Measurements from ENCODE around the gene SNAP25.

Gene SNAP25

DNA sequence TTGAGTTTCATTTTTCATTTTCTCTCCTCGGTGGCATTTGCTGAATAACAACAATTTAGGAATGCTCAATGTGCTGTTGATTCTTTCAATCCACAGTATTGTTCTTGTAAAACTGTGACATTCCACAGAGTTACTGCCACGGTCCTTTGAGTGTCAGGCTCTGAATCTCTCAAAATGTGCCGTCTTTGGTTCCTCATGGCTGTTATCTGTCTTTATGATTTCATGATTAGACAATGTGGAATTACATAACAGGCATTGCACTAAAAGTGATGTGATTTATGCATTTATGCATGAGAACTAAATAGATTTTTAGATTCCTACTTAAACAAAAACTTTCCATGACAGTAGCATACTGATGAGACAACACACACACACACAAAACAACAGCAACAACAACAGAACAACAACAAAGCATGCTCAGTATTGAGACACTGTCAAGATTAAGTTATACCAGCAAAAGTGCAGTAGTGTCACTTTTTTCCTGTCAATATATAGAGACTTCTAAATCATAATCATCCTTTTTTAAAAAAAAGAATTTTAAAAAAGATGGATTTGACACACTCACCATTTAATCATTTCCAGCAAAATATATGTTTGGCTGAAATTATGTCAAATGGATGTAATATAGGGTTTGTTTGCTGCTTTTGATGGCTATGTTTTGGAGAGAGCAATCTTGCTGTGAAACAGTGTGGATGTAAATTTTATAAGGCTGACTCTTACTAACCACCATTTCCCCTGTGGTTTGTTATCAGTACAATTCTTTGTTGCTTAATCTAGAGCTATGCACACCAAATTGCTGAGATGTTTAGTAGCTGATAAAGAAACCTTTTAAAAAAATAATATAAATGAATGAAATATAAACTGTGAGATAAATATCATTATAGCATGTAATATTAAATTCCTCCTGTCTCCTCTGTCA lies 88.1 kb downstream of the SNAP25 start:
- no peak overlapping the region for H3K27ac ChIP-seq (ENCODE audit: extremely low read depth, low read depth, low read length)
- peaks cover 14% of the 10 kb centered on the region for H3K4me1 ChIP-seq (ENCODE audit: control insufficient read depth, insufficient read depth, low read length)
- no peaks in the 10 kb centered on the region for H3K36me3 ChIP-seq (ENCODE audit: control insufficient read depth in 2 of 2, insufficient read depth in 1 of 2, low read length in 2 of 2)
- H3K4me3 ChIP-seq (ENCODE audit: low read depth, low read length): no peak overlapping the region
- H3K9me3 ChIP-seq (ENCODE audit: control insufficient read depth, insufficient read depth, low read depth, low read length): no peaks in the 10 kb centered on the region
- POLR2A ChIA-PET: interaction anchor here (0.6 to 1.9 kb wide), 2 partner anchors 127 to 128 kb away, joined by 4 to 6 read pairs; partner anchors contain the start of genes MKKS and SLX4IP
- CTCF ChIA-PET: interaction anchor here (0.8 kb wide), 1 partner anchor 9 kb away, joined by 5 read pairs; no protein-coding TSS in a partner anchor
- TF ChIP-seq, protein P1, sequence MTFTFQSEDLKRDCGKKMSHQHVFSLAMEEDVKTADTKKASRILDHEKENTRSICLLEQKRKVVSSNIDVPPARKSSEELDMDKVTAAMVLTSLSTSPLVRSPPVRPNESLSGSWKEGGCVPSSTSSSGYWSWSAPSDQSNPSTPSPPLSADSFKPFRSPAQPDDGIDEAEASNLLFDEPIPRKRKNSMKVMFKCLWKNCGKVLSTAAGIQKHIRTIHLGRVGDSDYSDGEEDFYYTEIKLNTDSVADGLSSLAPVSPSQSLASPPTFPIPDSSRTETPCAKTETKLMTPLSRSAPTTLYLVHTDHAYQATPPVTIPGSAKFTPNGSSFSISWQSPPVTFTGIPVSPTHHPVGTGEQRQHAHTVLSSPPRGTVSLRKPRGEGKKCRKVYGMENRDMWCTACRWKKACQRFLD (tag by site-specific recombination; IDR thresholded peaks at IDR 0.05): no peak
- TF ChIP-seq, protein P2, sequence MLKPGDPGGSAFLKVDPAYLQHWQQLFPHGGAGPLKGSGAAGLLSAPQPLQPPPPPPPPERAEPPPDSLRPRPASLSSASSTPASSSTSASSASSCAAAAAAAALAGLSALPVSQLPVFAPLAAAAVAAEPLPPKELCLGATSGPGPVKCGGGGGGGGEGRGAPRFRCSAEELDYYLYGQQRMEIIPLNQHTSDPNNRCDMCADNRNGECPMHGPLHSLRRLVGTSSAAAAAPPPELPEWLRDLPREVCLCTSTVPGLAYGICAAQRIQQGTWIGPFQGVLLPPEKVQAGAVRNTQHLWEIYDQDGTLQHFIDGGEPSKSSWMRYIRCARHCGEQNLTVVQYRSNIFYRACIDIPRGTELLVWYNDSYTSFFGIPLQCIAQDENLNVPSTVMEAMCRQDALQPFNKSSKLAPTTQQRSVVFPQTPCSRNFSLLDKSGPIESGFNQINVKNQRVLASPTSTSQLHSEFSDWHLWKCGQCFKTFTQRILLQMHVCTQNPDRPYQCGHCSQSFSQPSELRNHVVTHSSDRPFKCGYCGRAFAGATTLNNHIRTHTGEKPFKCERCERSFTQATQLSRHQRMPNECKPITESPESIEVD (tag by site-specific recombination; IDR thresholded peaks at IDR 0.05): peak; percentile 44; the same call in 1 of the 2 replicates
- TF ChIP-seq ZNF629 (tag by site-specific recombination; IDR thresholded peaks at IDR 0.05) (peak; percentile 42; the same call in 1 of the 2 replicates), ZNF211 (tag by site-specific recombination; IDR thresholded peaks at IDR 0.05; ENCODE audit: low read depth) (no peak), GLIS2 (tag by site-specific recombination; IDR thresholded peaks at IDR 0.05) (no peak), ZNF24 (tag by site-specific recombination; IDR thresholded peaks at IDR 0.05) (no peak), HOXD13 (CRISPR knock-in tag; IDR thresholded peaks at IDR 0.05; ENCODE audit: borderline replicate concordance) (peak; percentile 72; the same call in 1 of the 2 replicates), FEZF1 (tag by site-specific recombination; IDR thresholded peaks at IDR 0.05) (peak; percentile 82), WT1 (tag by site-specific recombination; IDR thresholded peaks at IDR 0.05) (no peak), ZNF664 (tag by site-specific recombination; IDR thresholded peaks at IDR 0.05) (0 out of 2 replicates have a peak, but pooled peaks have one; percentile 34), SP3 (tag by site-specific recombination; IDR thresholded peaks at IDR 0.05) (no peak), KLF9 (tag by site-specific recombination; IDR thresholded peaks at IDR 0.05; ENCODE audit: low read depth) (no peak), ZNF416 (tag by site-specific recombination; IDR thresholded peaks at IDR 0.05) (no peak), ZXDB (tag by site-specific recombination; IDR thresholded peaks at IDR 0.05) (peak; percentile 81), ZNF433 (tag by site-specific recombination; IDR thresholded peaks at IDR 0.05; ENCODE audit: low read depth) (no peak), TCF7L2 (IDR thresholded peaks at IDR 0.05; ENCODE audit: borderline replicate concordance, low read depth, low read length) (peak; percentile 85; the same call in 1 of the 2 replicates), ZNF843 (tag by site-specific recombination; IDR thresholded peaks at IDR 0.05) (peak; percentile 62; the same call in 1 of the 2 replicates), ZNF354C (tag by site-specific recombination; IDR thresholded peaks at IDR 0.05; ENCODE audit: borderline replicate concordance, low read depth) (no peak), HOXA7 (CRISPR knock-in tag; IDR thresholded peaks at IDR 0.05; ENCODE audit: borderline replicate concordance) (no peak), ZNF544 (tag by site-specific recombination; IDR thresholded peaks at IDR 0.05) (no peak)
- TF ChIP-seq, protein P3, sequence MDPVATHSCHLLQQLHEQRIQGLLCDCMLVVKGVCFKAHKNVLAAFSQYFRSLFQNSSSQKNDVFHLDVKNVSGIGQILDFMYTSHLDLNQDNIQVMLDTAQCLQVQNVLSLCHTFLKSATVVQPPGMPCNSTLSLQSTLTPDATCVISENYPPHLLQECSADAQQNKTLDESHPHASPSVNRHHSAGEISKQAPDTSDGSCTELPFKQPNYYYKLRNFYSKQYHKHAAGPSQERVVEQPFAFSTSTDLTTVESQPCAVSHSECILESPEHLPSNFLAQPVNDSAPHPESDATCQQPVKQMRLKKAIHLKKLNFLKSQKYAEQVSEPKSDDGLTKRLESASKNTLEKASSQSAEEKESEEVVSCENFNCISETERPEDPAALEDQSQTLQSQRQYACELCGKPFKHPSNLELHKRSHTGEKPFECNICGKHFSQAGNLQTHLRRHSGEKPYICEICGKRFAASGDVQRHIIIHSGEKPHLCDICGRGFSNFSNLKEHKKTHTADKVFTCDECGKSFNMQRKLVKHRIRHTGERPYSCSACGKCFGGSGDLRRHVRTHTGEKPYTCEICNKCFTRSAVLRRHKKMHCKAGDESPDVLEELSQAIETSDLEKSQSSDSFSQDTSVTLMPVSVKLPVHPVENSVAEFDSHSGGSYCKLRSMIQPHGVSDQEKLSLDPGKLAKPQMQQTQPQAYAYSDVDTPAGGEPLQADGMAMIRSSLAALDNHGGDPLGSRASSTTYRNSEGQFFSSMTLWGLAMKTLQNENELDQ (tag by site-specific recombination; IDR thresholded peaks at IDR 0.05; ENCODE audit: low read depth): no peak
- TF ChIP-seq, protein P4, sequence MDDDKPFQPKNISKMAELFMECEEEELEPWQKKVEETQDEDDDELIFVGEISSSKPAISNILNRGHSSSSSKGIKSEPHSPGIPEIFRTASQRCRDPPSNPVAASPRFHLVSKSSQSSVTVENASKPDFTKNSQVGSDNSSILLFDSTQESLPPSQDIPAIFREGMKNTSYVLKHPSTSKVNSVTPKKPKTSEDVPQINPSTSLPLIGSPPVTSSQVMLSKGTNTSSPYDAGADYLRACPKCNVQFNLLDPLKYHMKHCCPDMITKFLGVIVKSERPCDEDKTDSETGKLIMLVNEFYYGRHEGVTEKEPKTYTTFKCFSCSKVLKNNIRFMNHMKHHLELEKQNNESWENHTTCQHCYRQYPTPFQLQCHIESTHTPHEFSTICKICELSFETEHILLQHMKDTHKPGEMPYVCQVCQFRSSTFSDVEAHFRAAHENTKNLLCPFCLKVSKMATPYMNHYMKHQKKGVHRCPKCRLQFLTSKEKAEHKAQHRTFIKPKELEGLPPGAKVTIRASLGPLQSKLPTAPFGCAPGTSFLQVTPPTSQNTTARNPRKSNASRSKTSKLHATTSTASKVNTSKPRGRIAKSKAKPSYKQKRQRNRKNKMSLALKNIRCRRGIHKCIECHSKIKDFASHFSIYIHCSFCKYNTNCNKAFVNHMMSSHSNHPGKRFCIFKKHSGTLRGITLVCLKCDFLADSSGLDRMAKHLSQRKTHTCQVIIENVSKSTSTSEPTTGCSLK (tag by site-specific recombination; IDR thresholded peaks at IDR 0.05): no peak
- TF ChIP-seq, protein P5, sequence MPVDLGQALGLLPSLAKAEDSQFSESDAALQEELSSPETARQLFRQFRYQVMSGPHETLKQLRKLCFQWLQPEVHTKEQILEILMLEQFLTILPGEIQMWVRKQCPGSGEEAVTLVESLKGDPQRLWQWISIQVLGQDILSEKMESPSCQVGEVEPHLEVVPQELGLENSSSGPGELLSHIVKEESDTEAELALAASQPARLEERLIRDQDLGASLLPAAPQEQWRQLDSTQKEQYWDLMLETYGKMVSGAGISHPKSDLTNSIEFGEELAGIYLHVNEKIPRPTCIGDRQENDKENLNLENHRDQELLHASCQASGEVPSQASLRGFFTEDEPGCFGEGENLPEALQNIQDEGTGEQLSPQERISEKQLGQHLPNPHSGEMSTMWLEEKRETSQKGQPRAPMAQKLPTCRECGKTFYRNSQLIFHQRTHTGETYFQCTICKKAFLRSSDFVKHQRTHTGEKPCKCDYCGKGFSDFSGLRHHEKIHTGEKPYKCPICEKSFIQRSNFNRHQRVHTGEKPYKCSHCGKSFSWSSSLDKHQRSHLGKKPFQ (tag by site-specific recombination; IDR thresholded peaks at IDR 0.05): peak; percentile 71; the same call in 1 of the 2 replicates
- TF ChIP-seq, protein P6, sequence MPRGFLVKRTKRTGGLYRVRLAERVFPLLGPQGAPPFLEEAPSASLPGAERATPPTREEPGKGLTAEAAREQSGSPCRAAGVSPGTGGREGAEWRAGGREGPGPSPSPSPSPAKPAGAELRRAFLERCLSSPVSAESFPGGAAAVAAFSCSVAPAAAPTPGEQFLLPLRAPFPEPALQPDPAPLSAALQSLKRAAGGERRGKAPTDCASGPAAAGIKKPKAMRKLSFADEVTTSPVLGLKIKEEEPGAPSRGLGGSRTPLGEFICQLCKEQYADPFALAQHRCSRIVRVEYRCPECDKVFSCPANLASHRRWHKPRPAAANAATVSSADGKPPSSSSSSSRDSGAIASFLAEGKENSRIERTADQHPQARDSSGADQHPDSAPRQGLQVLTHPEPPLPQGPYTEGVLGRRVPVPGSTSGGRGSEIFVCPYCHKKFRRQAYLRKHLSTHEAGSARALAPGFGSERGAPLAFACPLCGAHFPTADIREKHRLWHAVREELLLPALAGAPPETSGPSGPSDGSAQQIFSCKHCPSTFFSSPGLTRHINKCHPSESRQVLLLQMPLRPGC (tag by site-specific recombination; IDR thresholded peaks at IDR 0.05): peak; percentile 68; the same call in 1 of the 2 replicates
